ENCODE measurements around the gene CELF2.

Gene CELF2

GRCh38 chr10:11020548-11020942 is 2.9 kb downstream of the CELF2 start:
- DNase-seq (no peak), ATAC-seq (ENCODE audit: insufficient read depth, low read depth) (no peak)
- H2AFZ ChIP-seq (ENCODE audit: low read depth, low read length) = no peak overlapping the region
- no peaks in the 10 kb centered on the region for H3K36me3 ChIP-seq (ENCODE audit: insufficient read depth, low read length)
- no peaks in the 10 kb centered on the region for H3K27me3 ChIP-seq (ENCODE audit: insufficient read depth, low read length, poor library complexity)
- H3K79me2 ChIP-seq (ENCODE audit: insufficient read depth, low read length) = no peaks in the 10 kb centered on the region
- H3K27ac ChIP-seq (ENCODE audit: low read length) = no peak overlapping the region
- H3K4me2 ChIP-seq (ENCODE audit: insufficient read depth, low read length) = no peak overlapping the region
- no peak overlapping the region for H3K9ac ChIP-seq (ENCODE audit: low read depth, low read length)
- TF ChIP-seq EZH2 (IDR thresholded peaks at IDR 0.05; ENCODE audit: borderline replicate concordance, low read depth, low read length, severe bottlenecking) = no peak
- no peak for TF ChIP-seq CTCF (IDR thresholded peaks at IDR 0.05; ENCODE audit: borderline replicate concordance, extremely low read depth, low read length, poor library complexity, severe bottlenecking)
- no peak overlapping the region for H3K4me3 ChIP-seq (ENCODE audit: low read depth in 1 of 2, low read length in 2 of 2)
- no peaks in the 10 kb centered on the region for H3K4me1 ChIP-seq (ENCODE audit: insufficient read depth, low read length)
- H3K9me3 ChIP-seq (ENCODE audit: insufficient read depth, low read length, severe bottlenecking) = no peaks in the 10 kb centered on the region
- no peaks in the 10 kb centered on the region for H4K20me1 ChIP-seq (ENCODE audit: insufficient read depth, low read length)

GRCh38 chr10:11022213-11022612 is 4.5 kb downstream of the CELF2 start:
- H3K79me2 ChIP-seq (ENCODE audit: insufficient read depth, low read length) = no peaks in the 10 kb centered on the region
- TF ChIP-seq CTCF (IDR thresholded peaks at IDR 0.05; ENCODE audit: borderline replicate concordance, extremely low read depth, low read length, poor library complexity, severe bottlenecking) (no peak), EZH2 (IDR thresholded peaks at IDR 0.05; ENCODE audit: borderline replicate concordance, low read depth, low read length, severe bottlenecking) (no peak)
- H3K4me3 ChIP-seq (ENCODE audit: low read depth in 1 of 2, low read length in 2 of 2) = no peak overlapping the region
- DNase-seq = no peak
- no peaks in the 10 kb centered on the region for H3K36me3 ChIP-seq (ENCODE audit: insufficient read depth, low read length)
- no peaks in the 10 kb centered on the region for H3K9me3 ChIP-seq (ENCODE audit: insufficient read depth, low read length, severe bottlenecking)
- H3K9ac ChIP-seq (ENCODE audit: low read depth, low read length) = no peak overlapping the region
- no peak overlapping the region for H2AFZ ChIP-seq (ENCODE audit: low read depth, low read length)
- no peak overlapping the region for H3K27ac ChIP-seq (ENCODE audit: low read length)
- H4K20me1 ChIP-seq (ENCODE audit: insufficient read depth, low read length) = no peaks in the 10 kb centered on the region
- no peak for ATAC-seq (ENCODE audit: insufficient read depth, low read depth)
- no peaks in the 10 kb centered on the region for H3K4me1 ChIP-seq (ENCODE audit: insufficient read depth, low read length)
- H3K4me2 ChIP-seq (ENCODE audit: insufficient read depth, low read length) = no peak overlapping the region
- no peaks in the 10 kb centered on the region for H3K27me3 ChIP-seq (ENCODE audit: insufficient read depth, low read length, poor library complexity)

GRCh38 chr10:11023009-11023953 is 5.6 kb downstream of the CELF2 start:
- TF ChIP-seq CTCF (IDR thresholded peaks at IDR 0.05; ENCODE audit: borderline replicate concordance, extremely low read depth, low read length, poor library complexity, severe bottlenecking) (no peak), EZH2 (IDR thresholded peaks at IDR 0.05; ENCODE audit: borderline replicate concordance, low read depth, low read length, severe bottlenecking) (no peak)
- Histone ChIP-seq H3K79me2 (ENCODE audit: insufficient read depth, low read length) (no peaks in the 10 kb centered on the region), H3K9ac (ENCODE audit: low read depth, low read length) (no peak overlapping the region), H4K20me1 (ENCODE audit: insufficient read depth, low read length) (no peaks in the 10 kb centered on the region), H3K27ac (ENCODE audit: low read length) (no peak overlapping the region), H3K4me3 (ENCODE audit: low read depth in 1 of 2, low read length in 2 of 2) (no peak overlapping the region), H3K27me3 (ENCODE audit: insufficient read depth, low read length, poor library complexity) (no peaks in the 10 kb centered on the region), H3K36me3 (ENCODE audit: insufficient read depth, low read length) (no peaks in the 10 kb centered on the region), H2AFZ (ENCODE audit: low read depth, low read length) (no peak overlapping the region), H3K4me2 (ENCODE audit: insufficient read depth, low read length) (no peak overlapping the region), H3K9me3 (ENCODE audit: insufficient read depth, low read length, severe bottlenecking) (no peaks in the 10 kb centered on the region), H3K4me1 (ENCODE audit: insufficient read depth, low read length) (no peaks in the 10 kb centered on the region)
- ATAC-seq (ENCODE audit: insufficient read depth, low read depth) (no peak), DNase-seq (no peak)

Measured in DND-41 (cell line).